HG02852 (cell line): ENCODE results near the gene CES4A.
"Not testable (repeated sequence)": the region's sequence is repeated elsewhere in the genome, so short reads cannot be mapped to it uniquely, and the experiment has no call there.

Source experiments
- ATAC-seq: cut with Tn5 transposase; IDR thresholded peaks from one replicate; pipeline ENCODE4 v1.9.1; 2021; ENCODE audit warnings: mild to moderate bottlenecking, moderate library complexity; ENCODE audit not compliant: unreplicated experiment

The CES4A gene

DNA sequence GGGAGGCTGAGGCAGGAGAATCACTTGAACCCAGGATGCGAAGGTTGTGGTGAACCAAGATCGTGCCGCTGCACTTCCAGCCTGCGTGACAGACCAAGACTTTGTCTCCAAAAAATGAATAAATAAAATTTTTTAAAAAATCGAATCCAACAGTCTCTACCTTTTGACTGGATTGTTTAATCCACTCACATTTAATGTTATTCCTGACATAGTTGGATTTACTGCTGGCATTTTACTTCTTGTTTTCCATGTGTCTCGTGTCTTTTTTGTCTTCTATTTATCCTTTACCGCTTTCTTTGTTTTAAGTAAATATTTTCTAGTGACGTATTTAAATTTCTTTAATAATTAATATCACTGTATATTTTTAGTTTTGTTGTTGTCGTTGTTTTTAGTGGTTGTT, 5.4 kb upstream of the CES4A start:
- no peak for ATAC-seq

DNA sequence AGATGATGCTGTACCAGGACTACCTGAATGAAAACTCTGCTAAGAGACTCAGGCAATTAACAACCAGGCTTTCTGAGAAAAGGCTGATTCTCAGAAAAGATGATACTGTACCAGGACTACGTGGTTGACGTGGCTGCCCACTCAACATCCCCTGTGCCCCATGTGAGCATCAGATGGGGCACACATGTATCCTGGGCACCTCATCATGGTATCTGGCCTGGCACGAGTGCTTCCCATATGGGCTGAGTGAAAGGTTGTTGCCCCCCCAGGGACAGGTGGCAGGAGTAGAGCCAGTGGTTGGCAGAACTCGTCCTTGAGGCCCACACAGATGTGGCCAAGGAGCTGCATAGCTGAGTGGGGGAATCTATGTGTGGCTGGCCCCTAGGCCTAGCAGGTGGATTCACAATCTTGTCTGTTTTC, 3.5 kb upstream of the CES4A start:
- ATAC-seq, result no peak

DNA sequence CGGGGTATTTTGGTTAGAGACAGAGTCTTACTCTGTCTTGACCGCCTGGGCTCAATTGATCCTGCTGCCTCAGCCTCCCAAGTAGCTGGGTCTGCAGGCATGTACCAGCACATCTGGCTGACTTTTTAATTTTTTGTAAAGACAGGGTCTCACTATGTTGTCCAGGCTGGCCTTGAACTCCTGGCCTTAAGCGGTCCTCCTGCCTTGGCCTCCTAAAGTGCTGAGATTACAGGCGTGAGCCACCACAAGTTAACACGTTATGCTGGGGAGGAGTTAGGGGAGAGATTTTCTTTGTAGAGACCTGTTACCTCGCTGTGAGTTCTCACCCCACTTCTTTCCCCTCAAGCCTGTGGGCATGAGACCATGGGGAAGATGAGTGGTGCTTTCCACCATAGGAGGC, 1.8 kb upstream of the CES4A start:
- ATAC-seq, result no peak

DNA sequence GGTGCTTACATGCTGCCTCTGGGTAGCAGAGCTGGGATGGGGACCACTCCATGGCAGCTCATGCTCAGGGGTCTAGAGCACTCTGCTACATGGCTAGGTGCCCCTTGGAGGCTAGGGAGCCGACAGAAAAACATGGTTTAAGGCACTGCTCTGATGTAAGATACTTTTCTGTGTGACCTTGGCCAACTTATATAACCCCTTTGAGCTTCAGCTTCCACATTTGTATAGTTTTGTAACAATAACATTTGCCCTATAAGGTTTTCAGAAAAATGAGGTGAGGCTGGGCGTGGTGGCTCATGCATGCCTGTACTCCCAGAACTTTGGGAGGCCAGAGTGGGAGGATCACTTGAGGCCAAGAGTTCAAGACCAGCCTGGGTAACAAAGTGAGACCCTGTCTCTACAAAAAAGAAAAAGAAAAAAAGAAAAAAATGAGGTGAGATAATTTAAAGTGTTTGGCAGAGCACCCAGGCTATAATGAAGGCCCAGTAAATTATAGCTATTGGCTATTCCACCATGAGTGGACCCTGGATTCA, 3.2 kb downstream of the CES4A start:
- ATAC-seq, result no peak

DNA sequence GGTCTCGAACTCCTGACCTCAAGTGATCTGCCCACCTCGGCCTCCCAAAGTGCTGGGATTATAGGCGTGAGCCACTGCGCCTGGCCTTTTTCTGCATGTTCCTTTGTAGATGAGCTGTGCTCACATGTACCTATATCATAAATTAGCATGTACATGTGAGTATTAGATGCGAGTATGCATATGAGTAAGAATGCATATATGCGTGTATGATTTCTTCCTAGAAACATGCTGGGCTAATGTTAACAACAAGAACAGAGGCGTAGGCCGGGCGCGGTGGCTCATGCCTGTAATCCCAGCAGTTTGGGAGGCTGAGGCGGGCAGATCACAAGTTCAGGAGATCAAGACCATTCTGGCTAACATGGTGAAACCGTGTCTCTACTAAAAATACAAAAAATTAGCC, 5.2 kb downstream of the CES4A start:
- not testable (repeated sequence) for ATAC-seq

DNA sequence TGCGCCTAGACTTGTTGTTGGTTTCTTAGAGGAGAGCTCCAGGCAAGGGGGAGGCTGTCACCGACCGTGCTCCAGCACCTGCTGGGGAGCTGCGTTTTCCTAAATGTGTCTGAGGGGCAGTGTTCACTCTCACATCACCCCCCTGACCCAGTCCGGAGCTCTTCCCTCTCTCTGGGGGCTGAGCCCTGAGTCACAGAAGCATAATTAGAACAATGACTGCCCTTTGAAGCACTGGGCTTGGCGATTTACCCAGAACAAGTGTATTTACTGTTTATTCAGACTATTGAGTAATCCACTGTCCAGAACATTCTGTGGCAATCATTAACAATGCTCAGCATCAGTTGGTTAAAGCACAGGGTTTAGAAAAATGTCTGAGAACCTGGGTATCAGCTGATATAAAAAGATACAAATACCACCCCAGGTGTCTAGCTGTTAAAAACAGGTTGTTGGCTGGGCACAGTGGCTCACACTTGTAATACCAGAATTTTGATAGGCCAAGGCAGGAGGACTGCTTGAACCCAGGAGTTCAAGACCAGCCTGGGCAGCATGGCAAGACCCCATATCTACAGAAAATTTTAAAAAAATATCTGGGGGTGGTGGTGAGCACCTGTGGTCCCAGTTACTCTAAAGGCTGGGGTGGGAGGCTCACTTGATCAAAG, 8.1 kb downstream of the CES4A start:
- ATAC-seq, result no peak

DNA sequence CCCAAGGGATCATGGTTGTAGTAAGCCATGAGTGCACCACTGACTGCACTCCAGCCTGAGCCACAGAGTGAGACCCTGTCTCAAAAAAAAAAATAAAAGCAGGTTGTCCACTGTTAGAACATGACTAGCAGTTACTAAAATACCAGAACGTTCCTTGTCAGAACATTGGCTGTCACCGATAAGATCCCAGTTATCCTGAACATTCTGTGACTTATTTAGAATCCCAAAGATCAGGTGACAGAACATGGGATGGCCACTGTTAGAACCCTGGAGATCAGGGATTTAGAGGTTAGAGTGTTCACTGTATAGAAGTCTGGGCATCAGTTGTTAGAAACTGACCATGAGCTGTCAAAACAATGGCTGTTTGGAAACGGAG, 8.6 kb downstream of the CES4A start:
- no peak for ATAC-seq

DNA sequence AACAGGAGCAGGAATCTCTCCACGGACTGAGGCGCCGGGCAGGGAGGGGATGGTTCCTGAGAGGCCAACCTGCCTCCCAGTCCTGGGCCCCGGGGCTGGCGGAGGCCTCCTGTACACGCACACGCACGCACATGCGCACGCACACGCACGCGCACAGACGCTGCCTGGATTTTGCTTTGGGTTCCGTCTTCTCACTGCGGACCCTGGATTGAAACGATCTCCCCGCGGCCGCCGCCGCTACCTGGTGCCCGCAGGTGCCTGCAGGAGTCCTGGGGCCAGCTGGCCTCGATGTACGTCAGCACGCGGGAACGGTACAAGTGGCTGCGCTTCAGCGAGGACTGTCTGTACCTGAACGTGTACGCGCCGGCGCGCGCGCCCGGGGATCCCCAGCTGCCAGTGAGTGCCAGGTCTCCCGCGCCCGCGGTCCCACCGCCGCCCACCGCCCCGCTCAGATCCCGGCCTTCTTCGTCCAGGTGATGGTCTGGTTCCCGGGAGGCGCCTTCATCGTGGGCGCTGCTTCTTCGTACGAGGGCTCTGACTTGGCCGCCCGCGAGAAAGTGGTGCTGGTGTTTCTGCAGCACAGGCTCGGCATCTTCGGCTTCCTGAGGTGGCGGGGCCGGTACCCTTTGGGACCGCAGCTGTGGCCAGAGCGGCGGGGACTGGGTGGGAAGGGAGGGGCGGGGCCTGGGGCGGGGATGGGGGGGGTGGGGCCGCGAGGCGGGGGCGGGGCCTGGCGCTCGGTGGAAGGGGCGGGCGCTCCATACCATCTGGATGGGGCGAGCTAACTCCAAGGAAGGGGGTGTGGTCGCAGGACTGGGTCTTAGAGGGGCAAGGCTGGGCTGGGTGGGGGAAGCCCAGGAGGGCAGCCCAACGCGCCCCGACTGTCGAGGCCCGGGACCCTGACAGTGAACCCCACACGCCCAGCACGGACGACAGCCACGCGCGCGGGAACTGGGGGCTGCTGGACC, 12.3 kb downstream of the CES4A start:
- peak; percentile 47 for ATAC-seq

DNA sequence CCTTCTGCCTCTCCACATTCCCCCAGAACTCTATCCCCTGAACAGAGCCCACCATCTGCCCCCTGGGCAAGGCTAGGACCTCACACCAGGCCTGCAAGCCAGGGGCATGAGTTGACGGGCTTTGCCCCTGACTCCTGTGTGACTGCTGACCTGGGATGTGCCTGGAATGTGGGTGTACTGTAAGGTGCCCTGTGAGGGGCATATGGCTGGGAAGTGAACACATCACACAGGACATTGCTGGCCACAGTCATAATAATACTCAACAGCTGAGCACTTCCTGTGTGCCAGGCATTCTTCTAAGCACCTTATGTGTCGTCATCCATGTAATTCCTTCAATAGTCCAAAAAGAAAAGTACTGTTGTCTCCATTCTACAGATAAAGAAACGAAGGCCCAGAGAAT, 13.3 kb downstream of the CES4A start:
- ATAC-seq, result no peak

DNA sequence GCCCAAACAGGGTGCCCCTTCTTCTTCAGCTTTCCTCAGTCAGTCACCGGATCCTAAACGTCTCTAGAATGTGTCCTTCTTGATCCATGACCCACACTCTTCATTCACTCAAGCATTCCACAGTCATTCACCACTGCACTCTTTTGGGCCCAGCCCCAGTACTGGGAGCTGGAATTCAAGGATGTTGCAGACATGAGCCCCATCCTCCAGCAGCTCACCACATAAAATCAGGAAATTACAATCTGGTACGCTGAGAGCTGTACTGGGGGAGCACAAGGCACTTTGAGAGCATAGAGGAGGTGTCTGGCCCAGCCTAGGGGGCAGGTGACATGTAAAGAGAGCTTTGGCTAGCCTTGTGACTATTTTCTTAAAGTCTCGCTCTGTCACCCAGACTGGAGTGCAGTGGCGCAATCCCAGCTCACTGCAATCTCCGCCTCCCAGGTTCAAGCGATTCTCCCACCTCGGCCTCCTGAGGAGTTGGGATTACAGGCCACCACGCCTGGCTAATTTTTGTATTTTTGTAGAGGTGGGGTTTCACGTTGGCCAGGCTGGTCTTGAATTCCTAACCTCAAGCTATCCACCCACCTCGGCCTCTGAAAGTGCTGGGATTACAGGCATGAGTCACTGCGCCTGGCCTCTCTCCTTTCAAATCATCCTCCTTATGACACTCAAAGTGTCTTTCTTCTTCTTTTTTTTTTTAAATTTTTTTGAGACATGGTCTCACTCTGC, 18.7 kb downstream of the CES4A start:
- ATAC-seq, result no peak

DNA sequence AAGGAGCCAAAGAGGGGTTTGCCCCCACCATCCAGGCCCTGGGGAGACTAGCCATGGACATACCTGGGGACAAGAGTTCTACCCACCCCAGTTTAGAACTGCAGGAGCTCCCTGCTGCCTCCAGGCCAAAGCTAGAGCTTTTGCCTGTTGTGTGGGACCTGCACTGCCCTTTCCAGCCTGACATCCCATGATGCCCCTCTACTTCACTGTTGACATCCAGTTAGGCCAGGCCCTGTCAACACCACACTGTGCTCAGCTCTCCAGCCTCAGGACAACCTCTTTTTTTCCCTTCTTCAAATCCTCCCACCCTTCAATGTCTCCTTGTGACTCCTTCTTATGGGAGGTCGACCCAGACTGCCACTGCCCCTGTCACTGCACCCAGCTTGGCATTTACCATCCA, 20.8 kb downstream of the CES4A start:
- no peak for ATAC-seq

DNA sequence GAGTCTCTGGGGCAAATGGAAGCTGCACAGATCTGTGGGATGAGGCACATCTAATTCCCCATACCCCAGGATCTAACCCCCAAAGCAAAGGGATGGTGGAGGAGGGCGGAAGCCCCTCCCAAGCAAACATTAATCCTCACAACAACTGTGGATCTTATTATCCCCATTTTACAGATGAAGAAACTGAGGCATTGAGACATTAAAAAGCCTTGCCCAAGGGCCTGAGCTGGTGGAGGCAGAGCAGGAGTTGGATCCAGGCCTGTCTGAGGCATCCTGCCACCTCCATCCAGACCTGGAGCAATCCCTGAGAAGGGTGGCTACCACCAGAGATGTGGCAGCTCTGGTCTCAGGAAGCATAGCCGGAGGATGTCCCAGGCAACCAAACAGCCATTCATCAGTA, 22.9 kb downstream of the CES4A start:
- ATAC-seq, result no peak

DNA sequence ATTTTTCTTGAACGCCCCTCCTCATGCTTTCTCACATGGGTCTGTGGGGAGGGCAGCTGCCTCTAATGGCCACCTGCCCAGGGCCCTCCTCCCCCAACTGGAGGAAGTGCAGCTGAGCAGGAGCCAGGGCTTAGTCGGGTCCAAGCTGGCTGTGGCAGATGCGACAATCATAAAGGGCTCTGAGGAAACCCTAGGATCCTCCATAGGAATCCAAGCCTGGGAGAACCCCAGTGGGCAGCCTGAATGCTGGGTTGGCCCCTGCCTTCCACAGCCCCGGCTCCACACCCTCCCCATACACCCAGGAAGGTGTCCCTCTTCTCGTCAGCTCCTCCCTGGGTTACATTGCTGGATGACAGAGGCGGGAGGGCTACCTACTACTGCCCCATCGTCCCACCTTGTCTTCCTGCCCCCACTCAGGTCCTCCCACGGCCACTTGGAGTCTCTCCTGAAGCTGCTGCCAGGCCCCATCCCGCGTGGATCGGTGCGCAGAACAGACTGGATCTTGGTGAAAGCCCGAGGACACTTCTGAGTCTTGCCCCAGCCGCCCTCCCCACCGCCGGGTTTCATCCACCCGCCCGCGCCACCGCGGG, 24.9 kb downstream of the CES4A start:
- ATAC-seq, result no peak

DNA sequence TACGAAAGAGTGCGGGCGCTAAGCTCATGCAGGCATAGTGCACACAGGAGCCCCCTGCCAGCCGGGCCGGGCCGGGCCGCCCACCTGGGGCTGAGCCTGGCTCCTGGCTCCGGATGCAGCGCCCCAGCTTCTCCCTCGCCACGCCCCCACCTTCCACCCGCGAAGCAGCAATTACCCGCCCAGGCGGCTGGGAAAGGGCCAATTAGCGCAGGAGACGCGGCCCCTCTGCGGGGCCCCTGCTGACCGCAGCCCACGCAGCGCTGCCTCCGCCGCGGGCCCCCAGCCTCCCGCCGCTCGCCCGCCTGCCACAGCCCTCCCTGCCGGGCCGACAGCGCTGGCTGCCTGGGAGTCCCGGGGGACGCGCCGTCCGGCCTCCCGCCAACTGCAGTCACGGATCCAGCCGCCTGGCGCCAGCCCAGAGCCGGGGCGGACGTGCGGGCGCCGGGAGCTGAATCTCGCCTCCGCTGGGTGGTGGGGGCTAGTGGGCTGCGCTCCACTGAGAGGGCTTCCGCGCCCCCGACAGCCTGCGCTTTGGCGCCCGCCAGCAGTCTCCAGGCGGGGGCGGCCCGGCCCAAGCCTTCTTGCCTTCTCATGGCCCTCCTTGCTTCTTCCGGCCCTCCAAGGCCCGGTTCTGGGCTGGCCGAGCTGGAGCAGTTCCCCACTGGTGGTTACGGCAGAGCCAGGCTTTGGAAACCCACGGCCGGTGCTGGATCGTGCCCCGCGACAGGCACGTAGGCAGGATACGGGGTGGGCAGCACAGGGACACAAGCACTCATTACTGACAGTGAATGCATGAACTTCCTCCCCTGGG, 25.6 kb downstream of the CES4A start:
- ATAC-seq, result no peak

DNA sequence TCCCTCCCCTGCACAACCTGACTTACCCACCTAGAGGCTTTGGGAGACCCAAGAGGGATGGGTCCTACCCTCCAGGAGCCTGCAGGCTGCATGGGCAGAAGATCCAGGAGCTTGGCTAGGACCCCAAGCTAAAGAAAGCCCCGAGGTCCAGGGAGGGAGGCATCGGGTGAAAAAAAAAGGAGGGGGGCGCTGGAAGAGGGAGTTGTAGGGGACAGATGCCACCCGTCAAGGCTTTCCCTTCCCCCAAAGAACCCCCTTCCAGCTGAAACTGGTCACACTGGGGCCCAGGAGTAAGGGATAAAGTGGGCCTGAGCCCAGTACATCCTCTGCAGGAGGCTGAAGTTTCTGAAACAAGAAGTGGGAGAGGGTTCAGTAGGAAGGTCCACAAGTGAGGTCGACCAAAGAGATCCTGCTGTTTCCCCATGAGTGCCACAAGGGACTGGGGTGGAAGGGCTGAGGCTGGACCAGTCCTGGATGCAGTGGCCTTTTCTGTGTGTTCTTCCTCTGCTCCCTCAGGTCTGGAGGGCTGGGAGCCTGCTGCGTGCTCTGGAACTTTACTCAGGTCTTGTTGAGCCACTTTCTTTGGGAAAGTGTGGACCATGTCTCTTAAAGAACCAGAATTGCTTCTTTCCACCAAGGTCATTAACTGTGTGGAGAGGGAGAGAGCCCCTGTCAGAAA, 26.4 kb downstream of the CES4A start:
- ATAC-seq, result no peak

DNA sequence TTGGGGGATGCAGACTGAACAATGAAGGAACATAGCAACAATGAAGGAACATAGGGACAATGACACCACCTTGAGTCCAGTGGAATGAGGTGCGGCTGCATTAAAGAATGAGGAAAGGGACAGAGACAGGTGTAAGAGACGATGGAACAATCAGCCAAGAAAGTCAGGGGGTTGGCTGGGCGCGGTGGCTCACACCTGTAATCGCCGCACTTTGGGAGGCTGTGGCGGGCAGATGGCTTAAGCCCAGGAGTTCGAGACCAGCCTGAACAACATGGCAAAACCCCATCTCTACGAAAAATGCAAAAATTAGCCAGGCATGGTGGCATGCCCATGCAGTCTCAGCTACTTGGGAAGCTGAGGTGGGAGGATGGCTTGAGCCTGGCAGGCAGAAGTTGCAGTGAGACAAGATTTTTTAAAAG, 26.9 kb downstream of the CES4A start:
- ATAC-seq, result no peak

DNA sequence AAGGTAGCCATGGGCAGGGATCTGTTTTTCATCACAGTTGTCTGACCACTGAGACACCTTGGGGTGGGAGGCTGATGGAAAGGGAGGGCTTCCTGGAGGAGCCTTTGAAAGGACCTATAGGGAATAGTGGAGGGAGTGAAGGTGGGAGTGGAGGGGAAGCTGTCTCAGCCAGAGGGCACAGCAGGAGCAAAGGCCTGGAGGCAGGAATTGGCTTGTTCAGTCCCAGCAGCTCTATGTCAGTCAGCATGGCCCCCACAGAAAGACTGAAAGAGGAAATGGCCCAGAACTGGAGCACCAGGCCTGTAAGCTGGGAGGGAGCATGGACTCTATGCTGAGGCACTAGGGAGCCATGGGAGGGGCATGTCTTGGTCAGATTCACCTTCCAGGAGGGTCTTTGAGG, 27.8 kb downstream of the CES4A start:
- no peak for ATAC-seq

DNA sequence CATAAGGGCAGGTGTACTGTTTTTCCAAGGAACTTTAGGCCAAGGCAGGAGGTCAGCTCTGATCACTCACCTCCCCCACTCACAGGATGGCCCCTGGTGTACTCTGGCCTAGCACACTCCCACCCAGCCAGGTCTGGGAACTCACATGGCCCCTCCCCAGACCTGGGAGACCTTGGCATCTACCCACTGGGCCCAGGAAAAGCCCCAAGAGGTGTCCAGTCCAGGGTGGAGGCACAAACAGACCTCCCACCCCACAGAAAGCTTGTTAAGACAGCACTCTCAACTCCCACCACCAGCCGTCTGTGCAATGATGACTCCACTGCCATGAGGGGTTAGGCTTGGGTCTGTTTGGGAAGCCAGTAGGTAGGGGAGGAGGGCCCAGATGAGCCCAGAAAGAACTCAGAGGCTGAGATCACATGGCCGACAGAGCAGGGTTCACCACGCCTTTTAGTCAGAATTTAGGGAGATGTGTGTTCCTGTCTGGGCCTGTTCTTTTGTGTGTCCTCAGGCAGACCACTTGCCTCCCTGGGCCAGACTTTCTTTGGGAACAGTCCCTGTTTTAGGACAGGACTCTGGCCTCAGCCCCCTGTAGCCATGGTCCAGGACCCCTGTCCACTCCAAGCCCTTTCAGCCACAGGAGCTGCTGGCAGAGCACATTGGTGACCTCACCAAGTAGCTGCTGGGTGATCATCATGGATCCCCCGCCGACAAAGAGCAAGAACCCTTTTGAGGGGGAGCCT, 28.5 kb downstream of the CES4A start:
- no peak for ATAC-seq

DNA sequence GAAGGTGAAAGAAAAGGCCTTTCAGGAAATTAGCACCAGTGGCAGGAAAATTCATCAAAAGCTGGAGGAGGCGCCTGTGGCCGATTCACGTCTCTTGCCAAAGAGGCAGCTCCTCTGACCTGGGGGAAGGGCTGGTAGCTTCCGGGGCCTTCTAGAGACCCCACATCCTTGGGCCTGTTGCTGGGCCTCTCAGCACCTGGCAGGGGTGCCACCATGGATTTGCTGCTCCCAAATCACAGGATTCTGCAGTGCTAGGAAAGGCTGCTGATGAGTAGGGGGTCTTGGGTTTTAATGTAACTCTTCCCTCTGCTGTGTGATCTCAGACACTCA, 29.0 kb downstream of the CES4A start:
- no peak for ATAC-seq
